ENCODE measurements around the gene HUWE1.

HUWE1 gene

GRCh38 chrX:53486285-53486684 lies 200.2 kb downstream of the HUWE1 start:
- DNase-seq = no peak

GRCh38 chrX:53483838-53484405 lies 202.6 kb downstream of the HUWE1 start:
- DNase-seq = no peak

GRCh38 chrX:53483416-53483815 lies 203.1 kb downstream of the HUWE1 start:
- DNase-seq = no peak
